ENCODE results near the gene DBNL.

Gene DBNL

GRCh38 chr7:44094365-44094764 is 49.9 kb downstream of the DBNL start:
- no peak for DNase-seq (ENCODE audit: low read depth)
- TF ChIP-seq CTCF (IDR thresholded peaks at IDR 0.05; ENCODE audit: low read depth, low read length, missing control alignments), result no peak
- in situ Hi-C loops (cut with HindIII; ENCODE audit: low sequenced_read_pairs), result no loop called here
- no peak overlapping the region for H3K4me3 ChIP-seq (ENCODE audit: low read depth, low read length)

GRCh38 chr7:44094883-44095592 is 50.5 kb downstream of the DBNL start:
- in situ Hi-C loops (cut with HindIII; ENCODE audit: low sequenced_read_pairs), result no loop called here
- TF ChIP-seq CTCF (IDR thresholded peaks at IDR 0.05; ENCODE audit: low read depth, low read length, missing control alignments), result no peak
- no peak for DNase-seq (ENCODE audit: low read depth)
- no peak overlapping the region for H3K4me3 ChIP-seq (ENCODE audit: low read depth, low read length)

- H3K4me3 ChIP-seq (ENCODE audit: low read depth, low read length), result no peak overlapping the region
- DNase-seq (ENCODE audit: low read depth), result no peak
- in situ Hi-C loops (cut with HindIII; ENCODE audit: low sequenced_read_pairs), result no loop called here
- no peak for TF ChIP-seq CTCF (IDR thresholded peaks at IDR 0.05; ENCODE audit: low read depth, low read length, missing control alignments)
Measured at GRCh38 chr7:44095781-44096180, 51.3 kb downstream of the DBNL start.

- in situ Hi-C loops (cut with HindIII; ENCODE audit: low sequenced_read_pairs), result no loop called here
- no peak for TF ChIP-seq CTCF (IDR thresholded peaks at IDR 0.05; ENCODE audit: low read depth, low read length, missing control alignments)
- H3K4me3 ChIP-seq (ENCODE audit: low read depth, low read length), result no peak overlapping the region
- no peak for DNase-seq (ENCODE audit: low read depth)
Measured at GRCh38 chr7:44096326-44096881, 51.9 kb downstream of the DBNL start.

- no peak for DNase-seq (ENCODE audit: low read depth)
- in situ Hi-C loops (cut with HindIII; ENCODE audit: low sequenced_read_pairs), result no loop called here
- no peak for TF ChIP-seq CTCF (IDR thresholded peaks at IDR 0.05; ENCODE audit: low read depth, low read length, missing control alignments)
- H3K4me3 ChIP-seq (ENCODE audit: low read depth, low read length), result no peak overlapping the region
Measured at GRCh38 chr7:44097064-44097932, 52.8 kb downstream of the DBNL start.

GRCh38 chr7:44098092-44099068 is 53.9 kb downstream of the DBNL start:
- no peak overlapping the region for H3K4me3 ChIP-seq (ENCODE audit: low read depth, low read length)
- in situ Hi-C loops (cut with HindIII; ENCODE audit: low sequenced_read_pairs), result no loop called here
- DNase-seq (ENCODE audit: low read depth), result no peak
- TF ChIP-seq CTCF (IDR thresholded peaks at IDR 0.05; ENCODE audit: low read depth, low read length, missing control alignments), result no peak

Data from astrocyte of the cerebellum (primary cell).